ENCODE results near the gene TRIM40.

The TRIM40 gene

GRCh38 chr6:30147096-30147495 is 11.2 kb downstream of the TRIM40 start:
- no peak for DNase-seq (ENCODE audit: low read depth, low spot score)

GRCh38 chr6:30149234-30149633 is 13.3 kb downstream of the TRIM40 start:
- DNase-seq (ENCODE audit: low read depth, low spot score), result no peak

- DNase-seq (ENCODE audit: low read depth, low spot score), result no peak
Measured at GRCh38 chr6:30149858-30150550, 14.1 kb downstream of the TRIM40 start.

- DNase-seq (ENCODE audit: low read depth, low spot score), result no peak
Measured at GRCh38 chr6:30150671-30151395, 14.9 kb downstream of the TRIM40 start.

GRCh38 chr6:30151580-30151979 is 15.6 kb downstream of the TRIM40 start:
- no peak for DNase-seq (ENCODE audit: low read depth, low spot score)

- no peak for DNase-seq (ENCODE audit: low read depth, low spot score)
Measured at GRCh38 chr6:30152016-30152673, 16.2 kb downstream of the TRIM40 start.

GRCh38 chr6:30152910-30153610 is 17.1 kb downstream of the TRIM40 start:
- DNase-seq (ENCODE audit: low read depth, low spot score), result no peak

GRCh38 chr6:30154061-30154460 is 18.1 kb downstream of the TRIM40 start:
- DNase-seq (ENCODE audit: low read depth, low spot score), result no peak

- DNase-seq (ENCODE audit: low read depth, low spot score), result no peak
Measured at GRCh38 chr6:30154709-30155519, 19.0 kb downstream of the TRIM40 start.

- no peak for DNase-seq (ENCODE audit: low read depth, low spot score)
Measured at GRCh38 chr6:30155520-30156261, 19.8 kb downstream of the TRIM40 start.

GRCh38 chr6:30156262-30156599 is 20.3 kb downstream of the TRIM40 start:
- no peak for DNase-seq (ENCODE audit: low read depth, low spot score)

- no peak for DNase-seq (ENCODE audit: low read depth, low spot score)
Measured at GRCh38 chr6:30156774-30157173, 20.8 kb downstream of the TRIM40 start.

GRCh38 chr6:30157581-30157980 is 21.6 kb downstream of the TRIM40 start:
- DNase-seq (ENCODE audit: low read depth, low spot score), result no peak

- no peak for DNase-seq (ENCODE audit: low read depth, low spot score)
Measured at GRCh38 chr6:30157999-30158398, 22.1 kb downstream of the TRIM40 start.

GRCh38 chr6:30158475-30159040 is 22.6 kb downstream of the TRIM40 start:
- DNase-seq (ENCODE audit: low read depth, low spot score), result no peak

GRCh38 chr6:30160008-30160784 is 24.3 kb downstream of the TRIM40 start:
- no peak for DNase-seq (ENCODE audit: low read depth, low spot score)

- DNase-seq (ENCODE audit: low read depth, low spot score), result no peak
Measured at GRCh38 chr6:30160785-30161531, 25.0 kb downstream of the TRIM40 start, which contains the start of gene TRIM10. Gene TRIM10 (minus strand): TSS chr6:30161211. CDS start chr6:30160858, 353 bp downstream.

- DNase-seq (ENCODE audit: low read depth, low spot score), result no peak
Measured at GRCh38 chr6:30162265-30163089, 26.5 kb downstream of the TRIM40 start.
